ENCODE data around the gene UNC79.
"Not testable (repeated sequence)": the region's sequence is repeated elsewhere in the genome, so short reads cannot be mapped to it uniquely, and the experiment has no call there.

UNC79 gene

GRCh38 chr14:93520053-93520607 lies 89.4 kb downstream of the UNC79 start:
- Histone ChIP-seq H3K4me3 (ENCODE audit: low read depth, low read length, poor library complexity, severe bottlenecking) (no peak overlapping the region), H3K27ac (ENCODE audit: low read depth, low read length, poor library complexity, severe bottlenecking) (no peak overlapping the region), H3K27me3 (ENCODE audit: insufficient read depth, low read length) (no peaks in the 10 kb centered on the region; the same call in 1 of the 2 replicates), H3K9ac (ENCODE audit: low read length) (no peak overlapping the region), H3K9me2 (ENCODE audit: low read depth, low read length) (no peaks in the 10 kb centered on the region), H3K36me3 (ENCODE audit: insufficient read depth, low read length) (no peaks in the 10 kb centered on the region), H3K9me3 (ENCODE audit: low read length) (peaks cover 12% of the 10 kb centered on the region), H2AFZ (ENCODE audit: low read length) (no peak overlapping the region), H3K79me2 (ENCODE audit: insufficient read depth, low read length) (no peaks in the 10 kb centered on the region), H4K20me1 (ENCODE audit: insufficient read depth, low read length) (no peaks in the 10 kb centered on the region), H3K4me1 (ENCODE audit: insufficient read depth, low read length, severe bottlenecking) (no peaks in the 10 kb centered on the region), H3F3A (ENCODE audit: insufficient read depth, low read length) (no peaks in the 10 kb centered on the region), H3K4me2 (ENCODE audit: low read length) (no peak overlapping the region)
- TF ChIP-seq EZH2 (IDR thresholded peaks at IDR 0.05; ENCODE audit: borderline replicate concordance, low read length) (no peak), CTCF (IDR thresholded peaks at IDR 0.05; ENCODE audit: low read length) (no peak)

DNA sequence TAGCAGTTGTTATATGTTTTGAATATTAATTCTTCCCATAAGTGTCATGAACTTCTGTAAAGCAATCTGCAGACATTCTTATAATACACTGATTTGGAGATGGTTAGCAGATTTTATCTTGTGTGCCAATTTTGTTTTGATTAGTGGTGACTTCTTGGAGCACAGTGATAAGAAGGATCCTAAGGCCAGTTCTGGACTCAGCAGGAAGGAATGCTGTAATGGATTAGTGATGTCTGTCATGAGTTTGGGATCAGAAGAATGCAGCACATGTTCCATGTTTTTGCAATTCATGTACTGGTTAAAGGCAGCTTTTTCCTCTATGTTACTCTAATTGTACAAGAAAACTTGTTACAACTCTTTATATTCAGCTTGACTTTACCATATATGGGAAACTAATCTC lies 91.5 kb downstream of the UNC79 start:
- Histone ChIP-seq H2AFZ (ENCODE audit: low read length) (no peak overlapping the region), H3K79me2 (ENCODE audit: insufficient read depth, low read length) (no peaks in the 10 kb centered on the region), H3K4me1 (ENCODE audit: insufficient read depth, low read length, severe bottlenecking) (no peaks in the 10 kb centered on the region), H3F3A (ENCODE audit: insufficient read depth, low read length) (no peaks in the 10 kb centered on the region), H3K9me2 (ENCODE audit: low read depth, low read length) (no peaks in the 10 kb centered on the region), H3K9me3 (ENCODE audit: low read length) (peaks cover 12% of the 10 kb centered on the region), H3K4me3 (ENCODE audit: low read depth, low read length, poor library complexity, severe bottlenecking) (no peak overlapping the region), H3K4me2 (ENCODE audit: low read length) (no peak overlapping the region), H3K27me3 (ENCODE audit: insufficient read depth, low read length) (no peaks in the 10 kb centered on the region; the same call in 1 of the 2 replicates), H3K9ac (ENCODE audit: low read length) (no peak overlapping the region), H3K36me3 (ENCODE audit: insufficient read depth, low read length) (no peaks in the 10 kb centered on the region), H4K20me1 (ENCODE audit: insufficient read depth, low read length) (no peaks in the 10 kb centered on the region), H3K27ac (ENCODE audit: low read depth, low read length, poor library complexity, severe bottlenecking) (no peak overlapping the region)
- no peak for TF ChIP-seq EZH2 (IDR thresholded peaks at IDR 0.05; ENCODE audit: borderline replicate concordance, low read length)
- TF ChIP-seq CTCF (IDR thresholded peaks at IDR 0.05; ENCODE audit: low read length): no peak

GRCh38 chr14:93525216-93525615 lies 94.5 kb downstream of the UNC79 start:
- H3K27ac ChIP-seq (ENCODE audit: low read depth, low read length, poor library complexity, severe bottlenecking); H3K27me3 ChIP-seq (ENCODE audit: insufficient read depth, low read length); H4K20me1 ChIP-seq (ENCODE audit: insufficient read depth, low read length); H3K79me2 ChIP-seq (ENCODE audit: insufficient read depth, low read length); H3K36me3 ChIP-seq (ENCODE audit: insufficient read depth, low read length); H3K4me2 ChIP-seq (ENCODE audit: low read length); H3K4me1 ChIP-seq (ENCODE audit: insufficient read depth, low read length, severe bottlenecking); H3K9me3 ChIP-seq (ENCODE audit: low read length); H3K9ac ChIP-seq (ENCODE audit: low read length); H2AFZ ChIP-seq (ENCODE audit: low read length); H3K9me2 ChIP-seq (ENCODE audit: low read depth, low read length); H3K4me3 ChIP-seq (ENCODE audit: low read depth, low read length, poor library complexity, severe bottlenecking); H3F3A ChIP-seq (ENCODE audit: insufficient read depth, low read length): not testable (repeated sequence)

DNA sequence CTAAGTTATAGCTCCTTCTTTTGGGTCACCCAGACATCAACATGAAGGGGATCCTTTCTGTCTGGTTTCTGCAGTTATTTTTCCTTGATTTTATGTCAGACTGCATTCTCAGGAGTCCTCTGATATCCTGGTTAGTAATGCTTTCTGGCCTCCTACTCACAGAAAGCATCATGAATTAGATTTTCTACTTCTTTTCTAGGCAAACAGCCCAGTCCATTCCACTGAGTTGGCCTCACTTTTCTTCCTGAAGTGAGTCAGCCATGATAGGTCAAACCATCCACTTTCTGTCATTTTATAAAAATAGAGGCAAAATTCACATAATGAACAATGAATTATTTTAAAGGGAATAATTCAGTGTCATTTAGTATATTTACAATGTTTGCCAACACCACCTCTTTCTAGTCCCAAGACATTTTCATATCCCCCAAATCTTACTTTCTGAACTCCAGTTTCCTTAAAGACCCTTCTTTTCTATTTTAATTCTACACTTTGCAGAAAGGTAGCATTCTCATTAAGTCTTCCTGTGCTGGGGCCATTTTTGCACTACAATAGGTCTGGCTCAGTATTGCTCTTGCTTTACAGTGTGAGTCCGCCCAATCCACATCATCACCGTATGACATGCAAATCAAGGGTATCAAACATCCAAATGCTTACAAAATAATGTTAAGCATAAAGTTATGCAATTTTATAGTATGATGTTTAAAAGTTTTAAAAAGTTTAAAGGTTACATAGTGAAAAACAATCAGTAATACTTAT lies 95.1 kb downstream of the UNC79 start:
- no peak overlapping the region for H3K9ac ChIP-seq (ENCODE audit: low read length)
- H3F3A ChIP-seq (ENCODE audit: insufficient read depth, low read length): no peaks in the 10 kb centered on the region
- no peak overlapping the region for H3K4me2 ChIP-seq (ENCODE audit: low read length)
- no peak overlapping the region for H2AFZ ChIP-seq (ENCODE audit: low read length)
- H3K4me3 ChIP-seq (ENCODE audit: low read depth, low read length, poor library complexity, severe bottlenecking): no peak overlapping the region
- H3K27ac ChIP-seq (ENCODE audit: low read depth, low read length, poor library complexity, severe bottlenecking): no peak overlapping the region
- no peaks in the 10 kb centered on the region; the same call in 1 of the 2 replicates for H3K27me3 ChIP-seq (ENCODE audit: insufficient read depth, low read length)
- no peaks in the 10 kb centered on the region for H4K20me1 ChIP-seq (ENCODE audit: insufficient read depth, low read length)
- H3K79me2 ChIP-seq (ENCODE audit: insufficient read depth, low read length): no peaks in the 10 kb centered on the region
- peaks cover 3% of the 10 kb centered on the region for H3K9me3 ChIP-seq (ENCODE audit: low read length)
- no peaks in the 10 kb centered on the region for H3K36me3 ChIP-seq (ENCODE audit: insufficient read depth, low read length)
- no peaks in the 10 kb centered on the region for H3K4me1 ChIP-seq (ENCODE audit: insufficient read depth, low read length, severe bottlenecking)
- TF ChIP-seq EZH2 (IDR thresholded peaks at IDR 0.05; ENCODE audit: borderline replicate concordance, low read length): no peak
- no peak for TF ChIP-seq CTCF (IDR thresholded peaks at IDR 0.05; ENCODE audit: low read length)
- H3K9me2 ChIP-seq (ENCODE audit: low read depth, low read length): no peaks in the 10 kb centered on the region

Data from OCI-LY1 (cell line).